IMR-90 (cell line): ENCODE data around the gene PPFIBP2. TPM values are rescaled to one million over a fixed set of nuclear protein-coding genes. Genes with fewer than 3 reads are reported as not detected.

Experiments used
- ATAC-seq: fragments of 200-7000 bp; cut with Tn5 transposase; 2 replicates; pipeline ENCODE4 v1.9.1; 2020; ENCODE audit warnings: low read depth, mild to moderate bottlenecking, moderate library complexity
- BruUV-seq: library from RNA; stranded (reverse); fragments of 400-500 nt; replicated peaks from 2 replicates; lab custom pipeline; 2021; lab: Mats Ljungman, UMichigan
- CTCF ChIA-PET: fragments of 300-600 bp; formaldehyde crosslinking; extraction: SDS; loops from one replicate; lab custom pipeline; 2021; ENCODE audit warnings: antibody characterized with exemption; lab: Yijun Ruan, JAX
- POLR2A ChIA-PET: fragments of 300-600 bp; sonication (Branson Sonifier 250); formaldehyde crosslinking; loops from one replicate; lab custom pipeline; 2022; ENCODE audit warnings: antibody characterized with exemption; ENCODE audit not compliant: unreplicated experiment; lab: Charles Lee
- DNase-seq: peaks from one replicate; pipeline ENCODE4 v3.0.0; 2013
- H2AFZ ChIP-seq: replicated peaks from 2 replicates; pipeline ENCODE3; 2013; ENCODE audit warnings: low read length, mild to moderate bottlenecking; ENCODE audit not compliant: poor library complexity
- H2AK5ac ChIP-seq: 2 replicates; pipeline ENCODE4 v1.6.1; 2013; ENCODE audit warnings: low read depth, low read length, inconsistent platforms
- H2AK9ac ChIP-seq: replicated peaks from 2 replicates; pipeline ENCODE3; 2013; ENCODE audit warnings: mild to moderate bottlenecking, low read depth, low read length, moderate library complexity; ENCODE audit not compliant: poor library complexity
- H2BK120ac ChIP-seq: 2 replicates; pipeline ENCODE4 v1.6.1; 2013; ENCODE audit warnings: low read depth, low read length, inconsistent platforms
- H2BK15ac ChIP-seq: 3 replicates; pipeline ENCODE4 v1.6.1; 2013; ENCODE audit warnings: low read depth, low read length, inconsistent platforms
- H2BK20ac ChIP-seq: 2 replicates; pipeline ENCODE4 v1.6.1; 2013; ENCODE audit warnings: low read depth, mild to moderate bottlenecking, inconsistent platforms, low read length, moderate library complexity
- H2BK5ac ChIP-seq: 2 replicates; pipeline ENCODE4 v1.6.1; 2013; ENCODE audit warnings: mild to moderate bottlenecking, low read depth, low read length, inconsistent platforms; ENCODE audit not compliant: poor library complexity, severe bottlenecking
- H3K14ac ChIP-seq: replicated peaks from 2 replicates; pipeline ENCODE4 v1.6.1; 2013; ENCODE audit warnings: low read depth, low read length, inconsistent platforms
- H3K18ac ChIP-seq: 2 replicates; pipeline ENCODE4 v1.6.1; 2013; ENCODE audit warnings: low read depth, low read length, control low read depth
- H3K23ac ChIP-seq: 2 replicates; pipeline ENCODE4 v1.6.1; 2013; ENCODE audit warnings: low read depth, low read length, inconsistent platforms
- H3K27ac ChIP-seq: 2 replicates; pipeline ENCODE4 v1.5.1; 2013; ENCODE audit warnings: mild to moderate bottlenecking, control low read depth, low read length; ENCODE audit not compliant: insufficient read depth
- H3K27me3 ChIP-seq: 2 replicates; pipeline ENCODE4 v1.6.1; 2013; ENCODE audit warnings: low read length; ENCODE audit not compliant: control insufficient read depth, insufficient read depth
- H3K36me3 ChIP-seq: 2 replicates; pipeline ENCODE4 v1.6.1; 2013; ENCODE audit warnings: low read length, mixed read lengths; ENCODE audit not compliant: control insufficient read depth, insufficient read depth
- H3K4ac ChIP-seq: 2 replicates; pipeline ENCODE4 v1.6.1; 2013; ENCODE audit warnings: low read depth, low read length, inconsistent platforms
- H3K4me1 ChIP-seq: 2 replicates; pipeline ENCODE4 v1.6.1; 2013; ENCODE audit warnings: low read length, mixed read lengths; ENCODE audit not compliant: control insufficient read depth, insufficient read depth
- H3K4me2 ChIP-seq: 2 replicates; pipeline ENCODE4 v1.6.1; 2013; ENCODE audit warnings: low read depth, mild to moderate bottlenecking, control low read depth, low read length, moderate library complexity
- H3K4me3 ChIP-seq: 2 replicates; pipeline ENCODE4 v1.5.1; 2013; ENCODE audit warnings: low read depth, mild to moderate bottlenecking, control low read depth, low read length, moderate library complexity; ENCODE audit not compliant: insufficient read depth
- H3K56ac ChIP-seq: 2 replicates; pipeline ENCODE4 v1.6.1; 2013; ENCODE audit warnings: low read length, inconsistent platforms; ENCODE audit not compliant: insufficient read depth; ENCODE audit errors: extremely low read depth
- H3K79me1 ChIP-seq, 2 experiments: 2 replicates each; pipeline ENCODE4 v1.6.1; 2013; ENCODE audit warnings: low read length in 2 of 2, inconsistent platforms in 1 of 2, low read depth in 1 of 2
- H3K9ac ChIP-seq: 2 replicates; pipeline ENCODE4 v1.6.1; 2013; ENCODE audit warnings: low read depth, low read length, control low read depth
- H3K9me1 ChIP-seq: 2 replicates; pipeline ENCODE4 v1.6.1; 2013; ENCODE audit warnings: low read length, inconsistent platforms; ENCODE audit not compliant: insufficient read depth
- H3K9me3 ChIP-seq: 2 replicates; pipeline ENCODE4 v1.6.1; 2013; ENCODE audit warnings: low read length; ENCODE audit not compliant: control insufficient read depth, insufficient read depth
- H4K20me1 ChIP-seq: 2 replicates; pipeline ENCODE4 v1.6.1; 2013; ENCODE audit warnings: low read length, inconsistent platforms; ENCODE audit not compliant: insufficient read depth
- H4K5ac ChIP-seq: 2 replicates; pipeline ENCODE4 v1.6.1; 2013; ENCODE audit warnings: mild to moderate bottlenecking, low read depth, low read length, control low read depth
- H4K8ac ChIP-seq, 2 experiments: 2 replicates each; pipeline ENCODE4 v1.6.1; 2013; ENCODE audit warnings: low read depth in 2 of 2, low read length in 2 of 2, control low read depth in 1 of 2, inconsistent platforms in 1 of 2
- H4K91ac ChIP-seq: 2 replicates; pipeline ENCODE4 v1.6.1; 2013; ENCODE audit warnings: low read depth, low read length, inconsistent platforms; ENCODE audit not compliant: insufficient read depth
- CEBPB ChIP-seq: IDR thresholded peaks from 2 replicates; pipeline ENCODE4 v1.6.1; 2012; ENCODE audit warnings: low read depth, low read length, improper control_type of control experiment
- CHD1 ChIP-seq: IDR thresholded peaks from 2 replicates; pipeline ENCODE4 v1.6.1; 2012; ENCODE audit warnings: low read depth, low read length, improper control_type of control experiment
- CTCF ChIP-seq: conservative IDR thresholded peaks from 2 replicates; pipeline ENCODE4 v1.5.1; 2012; ENCODE audit warnings: mild to moderate bottlenecking, low read depth, low read length, improper control_type of control experiment
- ELK1 ChIP-seq: fragments of 150-350 bp; IDR thresholded peaks from 2 replicates; pipeline ENCODE4 v1.6.1; 2016; ENCODE audit warnings: low read depth, mild to moderate bottlenecking, low read length, moderate library complexity, borderline replicate concordance
- MAFK ChIP-seq: IDR thresholded peaks from 2 replicates; pipeline ENCODE4 v1.6.1; 2012; ENCODE audit warnings: low read depth, low read length, improper control_type of control experiment
- MAZ ChIP-seq: IDR thresholded peaks from 2 replicates; pipeline ENCODE4 v1.6.1; 2012; ENCODE audit warnings: low read depth, mild to moderate bottlenecking, low read length, improper control_type of control experiment, moderate library complexity, borderline replicate concordance
- MXI1 ChIP-seq: IDR thresholded peaks from 2 replicates; pipeline ENCODE4 v1.6.1; 2012; ENCODE audit warnings: low read depth, mild to moderate bottlenecking, low read length, moderate library complexity, borderline replicate concordance
- NFE2L2 ChIP-seq: fragments of 150-350 bp; IDR thresholded peaks from 2 replicates; pipeline ENCODE4 v1.6.1; 2016; ENCODE audit warnings: low read depth, mild to moderate bottlenecking, low read length
- POLR2A ChIP-seq: IDR thresholded peaks from 2 replicates; pipeline ENCODE4 v1.6.1; 2012; ENCODE audit warnings: mild to moderate bottlenecking, low read depth, low read length
- SMC3 ChIP-seq: fragments of 150-350 bp; IDR thresholded peaks from 2 replicates; pipeline ENCODE4 v1.6.1; 2016; ENCODE audit warnings: low read depth, mild to moderate bottlenecking, antibody characterized with exemption, low read length, moderate library complexity
- WGBS, 2 experiments: methylation state at CpG; one replicate each; pipeline versions ENCODE4 v1.1.5 to v1.1.7; 2013; ENCODE audit warnings: missing lambda C conversion rate in 2 of 2; ENCODE audit not compliant: insufficient read length in 1 of 2; ENCODE audit errors: extremely low coverage in 2 of 2; 5-methylcytosine and 5-hydroxymethylcytosine counted together
- dilution Hi-C: fragments of 300-500 bp; cut with HindIII; formaldehyde crosslinking; loops from one replicate; pipeline ENCODE4 v1.14.3; 2018; ENCODE audit warnings: low sequenced_read_pairs; ENCODE audit not compliant: unreplicated experiment
- in situ Hi-C: fragments of 300-500 bp; cut with MboI; formaldehyde crosslinking; loops from 3 replicates; pipeline ENCODE4 v1.14.3; 2019; ENCODE audit warnings: low sequenced_read_pairs, inconsistent platforms, mixed read lengths
- intact Hi-C: fragments of 100-400 bp; cut with micrococcal nuclease; formaldehyde crosslinking; loops from 2 replicates; pipeline ENCODE4 v1.10.0; 2022
- polyA plus RNA-seq, 3 experiments: library from polyadenylated mRNA; depleted of rRNA; stranded (reverse); fragments of >200 nt; gene quantifications; 2 replicates each; pipeline ENCODE4 v1.2.3, GENCODE V29; 2012; ENCODE audit warnings: low replicate concordance in 1 of 3
- total RNA-seq: library from RNA; depleted of rRNA; stranded (reverse); fragments of >200 nt; gene quantifications from 2 replicates; pipeline ENCODE4 v1.2.3, GENCODE V29; 2012
- TF ChIP-seq, protein P1 (sequence below): fragments of 150-350 bp; IDR thresholded peaks from 2 replicates; pipeline ENCODE4 v1.6.1; 2017; ENCODE audit warnings: mild to moderate bottlenecking, antibody characterized with exemption, low read length, low read depth

PPFIBP2 gene
- total and polyA plus RNA-seq, 2 of the 4 experiments (the other 2 are of a cell fraction) = 6.0 to 11.8 TPM

DNA sequence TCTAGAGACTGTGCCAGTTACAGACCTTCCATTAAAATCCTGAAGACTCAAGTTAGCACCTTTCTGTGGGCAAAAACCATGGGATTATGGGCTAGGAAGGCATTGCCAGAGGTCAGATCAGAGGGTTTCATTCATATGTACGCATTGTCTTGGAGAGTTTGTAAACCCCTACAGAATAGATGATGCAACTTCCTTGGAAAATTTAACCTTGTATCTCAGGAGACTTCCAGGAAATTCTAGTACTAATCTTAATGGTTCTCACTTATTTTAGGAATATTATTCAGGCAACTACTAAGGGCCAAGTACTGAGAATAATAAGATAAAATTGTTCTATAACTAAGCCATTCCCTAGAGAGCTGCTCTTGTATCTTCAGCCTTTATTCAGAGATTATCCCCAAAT lies 21.5 kb upstream of the PPFIBP2 start:
- Histone ChIP-seq H4K91ac (no peak overlapping the region), H2AK5ac (no peak overlapping the region), H2AFZ (no peak overlapping the region), H3K79me1 (no peaks in the 10 kb centered on the region), H2BK15ac (no peak overlapping the region), H3K23ac (no peak overlapping the region), H3K4ac (no peak overlapping the region), H2BK120ac (no peak overlapping the region), H3K14ac (no peak overlapping the region), H3K4me1 (no peaks in the 10 kb centered on the region), H4K8ac (no peak overlapping the region), H3K56ac (no peak overlapping the region), H3K27ac (no peak overlapping the region), H3K27me3 (no peaks in the 10 kb centered on the region), H2BK20ac (no peak overlapping the region), H4K20me1 (no peaks in the 10 kb centered on the region), H3K4me2 (no peak overlapping the region), H2AK9ac (no peak overlapping the region), H2BK5ac (no peak overlapping the region), H3K9ac (no peak overlapping the region), H3K36me3 (no peaks in the 10 kb centered on the region), H3K4me3 (no peak overlapping the region), H4K5ac (no peak overlapping the region), H3K9me1 (no peaks in the 10 kb centered on the region), H3K18ac (no peak overlapping the region), H3K9me3 (no peaks in the 10 kb centered on the region)
- no peak for ATAC-seq
- ChIA-PET CTCF (no interaction called here), POLR2A (no interaction called here)
- no TSS peak for BruUV-seq
- WGBS, 2 experiments = no CpG with 5 or more reads among the region's 1 CpG
- TF ChIP-seq NFE2L2 (no peak), CTCF (no peak), SMC3 (no peak), MAFK (no peak), POLR2A (no peak), MAZ (no peak), ELK1 (no peak), CEBPB (no peak), CHD1 (no peak), MXI1 (no peak)
- TF ChIP-seq, protein P1, sequence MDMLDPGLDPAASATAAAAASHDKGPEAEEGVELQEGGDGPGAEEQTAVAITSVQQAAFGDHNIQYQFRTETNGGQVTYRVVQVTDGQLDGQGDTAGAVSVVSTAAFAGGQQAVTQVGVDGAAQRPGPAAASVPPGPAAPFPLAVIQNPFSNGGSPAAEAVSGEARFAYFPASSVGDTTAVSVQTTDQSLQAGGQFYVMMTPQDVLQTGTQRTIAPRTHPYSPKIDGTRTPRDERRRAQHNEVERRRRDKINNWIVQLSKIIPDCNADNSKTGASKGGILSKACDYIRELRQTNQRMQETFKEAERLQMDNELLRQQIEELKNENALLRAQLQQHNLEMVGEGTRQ = no peak
- in situ Hi-C loops (no loop called here), intact Hi-C loops (no loop called here), dilution Hi-C loops (no loop called here)
- DNase-seq = no peak
